ENCODE results near the gene MYO1E.

Gene MYO1E

GRCh38 chr15:59312205-59312604 lies 60.5 kb downstream of the MYO1E start:
- DNase-seq, result no peak

- no peak for DNase-seq
Measured at GRCh38 chr15:59311195-59311594, 61.5 kb downstream of the MYO1E start.

GRCh38 chr15:59309405-59309804 lies 63.3 kb downstream of the MYO1E start:
- no peak for DNase-seq

GRCh38 chr15:59307165-59307537 lies 65.5 kb downstream of the MYO1E start:
- no peak for DNase-seq

GRCh38 chr15:59306520-59307164 lies 66.0 kb downstream of the MYO1E start:
- DNase-seq, result no peak

GRCh38 chr15:59304807-59305206 lies 67.9 kb downstream of the MYO1E start:
- no peak for DNase-seq

- no peak for DNase-seq
Measured at GRCh38 chr15:59304034-59304795, 68.5 kb downstream of the MYO1E start.

- DNase-seq, result no peak
Measured at GRCh38 chr15:59303633-59304032, 69.0 kb downstream of the MYO1E start.

GRCh38 chr15:59303136-59303535 lies 69.5 kb downstream of the MYO1E start:
- no peak for DNase-seq

GRCh38 chr15:59301527-59301926 lies 71.1 kb downstream of the MYO1E start:
- no peak for DNase-seq

- no peak for DNase-seq
Measured at GRCh38 chr15:59300618-59301139, 72.0 kb downstream of the MYO1E start.

- peak; percentile 78 for DNase-seq
Measured at GRCh38 chr15:59299929-59300617, 72.6 kb downstream of the MYO1E start.

GRCh38 chr15:59298854-59299250 lies 73.8 kb downstream of the MYO1E start:
- no peak for DNase-seq

- DNase-seq, result peak; percentile 65
Measured at GRCh38 chr15:59298225-59298853, 74.3 kb downstream of the MYO1E start.

GRCh38 chr15:59296181-59296617 lies 76.5 kb downstream of the MYO1E start:
- no peak for DNase-seq

GRCh38 chr15:59295261-59296001 lies 77.2 kb downstream of the MYO1E start:
- DNase-seq, result no peak

GRCh38 chr15:59294574-59295260 lies 78.0 kb downstream of the MYO1E start:
- DNase-seq, result no peak

GRCh38 chr15:59292442-59293151 lies 80.1 kb downstream of the MYO1E start:
- DNase-seq, result no peak

GRCh38 chr15:59291213-59291549 lies 81.5 kb downstream of the MYO1E start:
- no peak for DNase-seq

- no peak for DNase-seq
Measured at GRCh38 chr15:59290295-59291212, 82.1 kb downstream of the MYO1E start.

Data from stimulated activated CD4-positive, alpha-beta T cell treated with anti-CD3 and anti-CD28 coated beads, Interleukin-15, amount 100 ng/mL, for 24 hours (primary cell).